NCI-H2227 (cell line): ENCODE data around the gene FOLR2.
"Not testable (repeated sequence)": the region's sequence is repeated elsewhere in the genome, so short reads cannot be mapped to it uniquely, and the experiment has no call there.

ENCODE experiments used
- DNase-seq: peaks from one replicate; lab custom pipeline; 2025; ENCODE audit not compliant: unreplicated experiment; lab: John Stamatoyannopoulos, UW

FOLR2 gene

DNA sequence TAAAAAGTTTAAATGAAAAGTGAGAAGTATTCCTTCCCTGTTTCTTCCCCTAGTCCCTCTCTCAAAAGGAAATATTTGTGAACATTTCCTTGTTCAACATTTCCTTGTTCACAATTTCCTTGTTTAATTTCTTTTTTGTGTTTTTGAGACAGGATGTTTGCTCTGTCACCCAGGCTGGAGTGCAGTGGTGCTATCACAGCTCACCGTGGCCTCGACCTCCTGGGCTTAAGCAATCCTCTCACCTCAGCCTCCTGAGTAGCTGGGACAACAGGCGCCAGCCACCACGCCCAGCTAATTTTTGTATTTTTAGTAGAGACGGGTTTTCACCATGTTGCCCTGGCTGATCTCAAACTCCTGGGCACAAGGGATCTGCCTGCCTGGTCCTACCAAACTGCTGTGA is 50.4 kb downstream of the FOLR2 start:
- not testable (repeated sequence) for DNase-seq

DNA sequence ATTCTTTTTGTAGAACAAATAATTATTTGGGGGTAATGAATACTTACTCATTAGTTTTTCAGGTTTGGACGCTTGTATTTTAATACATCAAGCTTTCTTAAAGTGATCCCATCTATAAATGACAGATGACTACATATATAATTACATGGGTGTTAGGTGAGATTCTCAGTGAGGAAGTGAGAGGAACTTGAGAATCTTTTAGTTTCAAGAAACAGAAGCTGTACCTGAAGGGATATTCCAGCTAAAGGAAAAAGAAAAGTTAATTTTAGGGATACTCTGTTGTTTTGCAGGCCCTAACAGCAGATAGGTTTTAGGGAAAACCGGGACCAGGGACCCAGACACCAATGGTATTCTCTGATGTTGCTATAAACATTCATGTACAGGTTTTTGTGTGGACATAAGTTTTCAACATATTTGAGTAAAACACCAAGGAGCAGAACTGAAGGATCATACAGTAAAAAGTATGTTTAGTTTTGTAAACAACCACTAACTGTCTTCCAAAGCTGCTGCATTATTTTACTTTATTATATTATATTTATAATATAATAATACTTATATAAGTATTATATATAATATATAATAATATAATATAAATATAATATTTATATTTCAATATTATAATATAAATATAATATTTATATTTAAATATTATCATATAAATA is 51.5 kb downstream of the FOLR2 start:
- no peak for DNase-seq
